WTC11 (cell line): ENCODE results near the gene LOXL1. TPM values are rescaled to one million over a fixed set of nuclear protein-coding genes. Genes with fewer than 3 reads are reported as not detected.

Experiments
- ATAC-seq: fragments of 200-7000 bp; cut with Tn5 transposase; 2 replicates; pipeline ENCODE4 v1.10.0; 2021; ENCODE audit warnings: mild to moderate bottlenecking, moderate library complexity
- CTCF ChIA-PET: fragments of 300-600 bp; sonication (Branson Sonifier 250); formaldehyde crosslinking; loops from one replicate; lab custom pipeline; 2021; ENCODE audit warnings: antibody characterized with exemption; lab: Charles Lee
- POLR2A ChIA-PET: fragments of 350-600 bp; sonication (Branson Sonifier 250); formaldehyde crosslinking; loops from one replicate; lab custom pipeline; 2021; ENCODE audit warnings: antibody characterized with exemption; lab: Charles Lee
- DNase-seq: peaks from one replicate; pipeline ENCODE4 v3.0.0; 2021; ENCODE audit warnings: low spot score
- H3K27ac Mint-ChIP-seq: 2 replicates; pipeline ENCODE4 v1.8.0; 2021; ENCODE audit warnings: mixed read lengths
- H3K27me3 Mint-ChIP-seq: 2 replicates; pipeline ENCODE4 v1.8.0; 2021; ENCODE audit warnings: low read depth, mild to moderate bottlenecking, moderate library complexity, mixed read lengths
- H3K36me3 Mint-ChIP-seq: 2 replicates; pipeline ENCODE4 v1.8.0; 2021; ENCODE audit warnings: mixed read lengths
- H3K4me1 Mint-ChIP-seq: 2 replicates; pipeline ENCODE4 v1.8.0; 2022; ENCODE audit warnings: mixed read lengths
- H3K4me3 Mint-ChIP-seq: 2 replicates; pipeline ENCODE4 v1.8.0; 2021; ENCODE audit warnings: mild to moderate bottlenecking, moderate library complexity, mixed read lengths
- H3K9me3 Mint-ChIP-seq: 2 replicates; pipeline ENCODE4 v1.8.0; 2021; ENCODE audit warnings: mixed read lengths
- ARID4B ChIP-seq: sonication (generic); formaldehyde crosslinking; IDR thresholded peaks from 2 replicates; pipeline ENCODE4 v1.8.0; 2023; ENCODE audit warnings: missing genetic modification reagents, mild to moderate bottlenecking, borderline replicate concordance
- ETV6 ChIP-seq: sonication (generic); formaldehyde crosslinking; IDR thresholded peaks from 2 replicates; pipeline ENCODE4 v1.8.1; 2022; ENCODE audit warnings: mild to moderate bottlenecking, missing genetic modification reagents
- FOXK1 ChIP-seq: sonication (generic); formaldehyde crosslinking; IDR thresholded peaks from 2 replicates; pipeline ENCODE4 v1.8.0; 2022; ENCODE audit warnings: mild to moderate bottlenecking, moderate library complexity, missing genetic modification reagents
- HMGA2 ChIP-seq: fragments of 250-450 bp; sonication (Bioruptor Pico); IDR thresholded peaks from 2 replicates; pipeline ENCODE4 v1.4.0; 2021; ENCODE audit warnings: mild to moderate bottlenecking, moderate library complexity
- JAZF1 ChIP-seq: fragments of 250-450 bp; sonication (Bioruptor Pico); IDR thresholded peaks from 2 replicates; pipeline ENCODE4 v1.9.0; 2021; ENCODE audit warnings: moderate library complexity, mild to moderate bottlenecking, inconsistent platforms
- MAX ChIP-seq: sonication (generic); formaldehyde crosslinking; IDR thresholded peaks from 2 replicates; pipeline ENCODE4 v1.8.0; 2022; ENCODE audit warnings: mild to moderate bottlenecking, missing genetic modification reagents
- RELA ChIP-seq: sonication (generic); formaldehyde crosslinking; IDR thresholded peaks from 2 replicates; pipeline ENCODE4 v1.8.1; 2022; ENCODE audit warnings: missing genetic modification reagents, mild to moderate bottlenecking, borderline replicate concordance
- SMAD4 ChIP-seq: sonication (generic); formaldehyde crosslinking; IDR thresholded peaks from 2 replicates; pipeline ENCODE4 v1.8.0; 2022; ENCODE audit warnings: mild to moderate bottlenecking, missing genetic modification reagents
- SOX15 ChIP-seq: fragments of 250-450 bp; sonication (Bioruptor Pico); IDR thresholded peaks from 2 replicates; pipeline ENCODE4 v1.9.0; 2021; ENCODE audit warnings: mild to moderate bottlenecking
- TEAD4 ChIP-seq: sonication (generic); formaldehyde crosslinking; IDR thresholded peaks from 2 replicates; pipeline ENCODE4 v1.8.0; 2022; ENCODE audit warnings: mild to moderate bottlenecking, missing genetic modification reagents
- ZNF138 ChIP-seq: sonication (generic); formaldehyde crosslinking; conservative IDR thresholded peaks from 2 replicates; pipeline ENCODE4 v1.8.1; 2022; ENCODE audit warnings: mild to moderate bottlenecking, moderate library complexity, missing genetic modification reagents
- ZNF263 ChIP-seq: sonication (generic); formaldehyde crosslinking; IDR thresholded peaks from 2 replicates; pipeline ENCODE4 v1.8.1; 2022; ENCODE audit warnings: low read depth, mild to moderate bottlenecking, moderate library complexity, missing genetic modification reagents
- ZNF425 ChIP-seq: fragments of 250-450 bp; sonication (Bioruptor Pico); conservative IDR thresholded peaks from 2 replicates; pipeline ENCODE4 v1.9.0; 2021; ENCODE audit warnings: mild to moderate bottlenecking
- ZSCAN18 ChIP-seq: fragments of 250-450 bp; sonication (Bioruptor Pico); IDR thresholded peaks from 2 replicates; pipeline ENCODE4 v2.1.2; 2022; ENCODE audit warnings: mild to moderate bottlenecking, moderate library complexity
- total RNA-seq: library from RNA; stranded (reverse); gene quantifications from 3 replicates; pipeline ENCODE4 v1.2.3, GENCODE V29; 2021
- TF ChIP-seq, protein P1 (sequence below): sonication (generic); formaldehyde crosslinking; IDR thresholded peaks from 2 replicates; pipeline ENCODE4 v1.8.0; 2023; ENCODE audit warnings: mild to moderate bottlenecking, missing genetic modification reagents
- TF ChIP-seq, protein P2 (sequence below): sonication (generic); formaldehyde crosslinking; conservative IDR thresholded peaks from 2 replicates; pipeline ENCODE4 v1.8.1; 2022; ENCODE audit warnings: mild to moderate bottlenecking, missing genetic modification reagents
- TF ChIP-seq, protein P3 (sequence below): fragments of 200-600 bp; IDR thresholded peaks from 2 replicates; pipeline ENCODE4 v1.8.0; 2022; ENCODE audit warnings: antibody characterized with exemption
- TF ChIP-seq, protein P4 (sequence below): sonication (generic); formaldehyde crosslinking; IDR thresholded peaks from 2 replicates; pipeline ENCODE4 v1.8.1; 2022; ENCODE audit warnings: mild to moderate bottlenecking, missing genetic modification reagents, moderate library complexity, borderline replicate concordance

The LOXL1 gene
- total RNA-seq, 1 experiment from 2014 or later, result 10.6 TPM

- ChIA-PET POLR2A (interaction anchor here (0.6 kb wide), 1 partner anchor 13 kb away, joined by 3 read pairs; no protein-coding TSS in a partner anchor), CTCF (interaction anchor here (1.1 to 2.7 kb wide), 3 partner anchors 11 to 12 kb away, joined by 4 to 13 read pairs (median 6); no protein-coding TSS in a partner anchor)
- Mint-ChIP-seq H3K36me3 (no peaks in the 10 kb centered on the region), H3K9me3 (no peaks in the 10 kb centered on the region), H3K4me3 (no peak overlapping the region), H3K4me1 (peaks cover 10% of the 10 kb centered on the region), H3K27ac (no peak overlapping the region), H3K27me3 (no peaks in the 10 kb centered on the region)
- ATAC-seq (no peak), DNase-seq (no peak)
- TF ChIP-seq ZNF425, result no peak
- TF ChIP-seq ETV6 (CRISPR knock-in tag), result no peak
- TF ChIP-seq RELA (CRISPR knock-in tag), result no peak
- TF ChIP-seq, protein P1, sequence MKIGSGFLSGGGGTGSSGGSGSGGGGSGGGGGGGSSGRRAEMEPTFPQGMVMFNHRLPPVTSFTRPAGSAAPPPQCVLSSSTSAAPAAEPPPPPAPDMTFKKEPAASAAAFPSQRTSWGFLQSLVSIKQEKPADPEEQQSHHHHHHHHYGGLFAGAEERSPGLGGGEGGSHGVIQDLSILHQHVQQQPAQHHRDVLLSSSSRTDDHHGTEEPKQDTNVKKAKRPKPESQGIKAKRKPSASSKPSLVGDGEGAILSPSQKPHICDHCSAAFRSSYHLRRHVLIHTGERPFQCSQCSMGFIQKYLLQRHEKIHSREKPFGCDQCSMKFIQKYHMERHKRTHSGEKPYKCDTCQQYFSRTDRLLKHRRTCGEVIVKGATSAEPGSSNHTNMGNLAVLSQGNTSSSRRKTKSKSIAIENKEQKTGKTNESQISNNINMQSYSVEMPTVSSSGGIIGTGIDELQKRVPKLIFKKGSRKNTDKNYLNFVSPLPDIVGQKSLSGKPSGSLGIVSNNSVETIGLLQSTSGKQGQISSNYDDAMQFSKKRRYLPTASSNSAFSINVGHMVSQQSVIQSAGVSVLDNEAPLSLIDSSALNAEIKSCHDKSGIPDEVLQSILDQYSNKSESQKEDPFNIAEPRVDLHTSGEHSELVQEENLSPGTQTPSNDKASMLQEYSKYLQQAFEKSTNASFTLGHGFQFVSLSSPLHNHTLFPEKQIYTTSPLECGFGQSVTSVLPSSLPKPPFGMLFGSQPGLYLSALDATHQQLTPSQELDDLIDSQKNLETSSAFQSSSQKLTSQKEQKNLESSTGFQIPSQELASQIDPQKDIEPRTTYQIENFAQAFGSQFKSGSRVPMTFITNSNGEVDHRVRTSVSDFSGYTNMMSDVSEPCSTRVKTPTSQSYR (CRISPR knock-in tag), result no peak
- TF ChIP-seq ARID4B (CRISPR knock-in tag), result no peak
- no peak for TF ChIP-seq SOX15
- TF ChIP-seq ZSCAN18 (CRISPR knock-in tag), result no peak
- TF ChIP-seq, protein P2, sequence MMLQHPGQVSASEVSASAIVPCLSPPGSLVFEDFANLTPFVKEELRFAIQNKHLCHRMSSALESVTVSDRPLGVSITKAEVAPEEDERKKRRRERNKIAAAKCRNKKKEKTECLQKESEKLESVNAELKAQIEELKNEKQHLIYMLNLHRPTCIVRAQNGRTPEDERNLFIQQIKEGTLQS, result no peak
- TF ChIP-seq, protein P3, sequence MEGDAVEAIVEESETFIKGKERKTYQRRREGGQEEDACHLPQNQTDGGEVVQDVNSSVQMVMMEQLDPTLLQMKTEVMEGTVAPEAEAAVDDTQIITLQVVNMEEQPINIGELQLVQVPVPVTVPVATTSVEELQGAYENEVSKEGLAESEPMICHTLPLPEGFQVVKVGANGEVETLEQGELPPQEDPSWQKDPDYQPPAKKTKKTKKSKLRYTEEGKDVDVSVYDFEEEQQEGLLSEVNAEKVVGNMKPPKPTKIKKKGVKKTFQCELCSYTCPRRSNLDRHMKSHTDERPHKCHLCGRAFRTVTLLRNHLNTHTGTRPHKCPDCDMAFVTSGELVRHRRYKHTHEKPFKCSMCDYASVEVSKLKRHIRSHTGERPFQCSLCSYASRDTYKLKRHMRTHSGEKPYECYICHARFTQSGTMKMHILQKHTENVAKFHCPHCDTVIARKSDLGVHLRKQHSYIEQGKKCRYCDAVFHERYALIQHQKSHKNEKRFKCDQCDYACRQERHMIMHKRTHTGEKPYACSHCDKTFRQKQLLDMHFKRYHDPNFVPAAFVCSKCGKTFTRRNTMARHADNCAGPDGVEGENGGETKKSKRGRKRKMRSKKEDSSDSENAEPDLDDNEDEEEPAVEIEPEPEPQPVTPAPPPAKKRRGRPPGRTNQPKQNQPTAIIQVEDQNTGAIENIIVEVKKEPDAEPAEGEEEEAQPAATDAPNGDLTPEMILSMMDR, result no peak
- no peak for TF ChIP-seq ZNF138 (CRISPR knock-in tag)
- no peak for TF ChIP-seq FOXK1 (CRISPR knock-in tag)
- no peak for TF ChIP-seq ZNF263 (CRISPR knock-in tag)
- TF ChIP-seq, protein P4, sequence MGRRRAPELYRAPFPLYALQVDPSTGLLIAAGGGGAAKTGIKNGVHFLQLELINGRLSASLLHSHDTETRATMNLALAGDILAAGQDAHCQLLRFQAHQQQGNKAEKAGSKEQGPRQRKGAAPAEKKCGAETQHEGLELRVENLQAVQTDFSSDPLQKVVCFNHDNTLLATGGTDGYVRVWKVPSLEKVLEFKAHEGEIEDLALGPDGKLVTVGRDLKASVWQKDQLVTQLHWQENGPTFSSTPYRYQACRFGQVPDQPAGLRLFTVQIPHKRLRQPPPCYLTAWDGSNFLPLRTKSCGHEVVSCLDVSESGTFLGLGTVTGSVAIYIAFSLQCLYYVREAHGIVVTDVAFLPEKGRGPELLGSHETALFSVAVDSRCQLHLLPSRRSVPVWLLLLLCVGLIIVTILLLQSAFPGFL (CRISPR knock-in tag), result no peak
- TF ChIP-seq MAX (CRISPR knock-in tag), result no peak
- TF ChIP-seq SMAD4 (CRISPR knock-in tag), result no peak
- no peak for TF ChIP-seq TEAD4 (CRISPR knock-in tag)
- no peak for TF ChIP-seq HMGA2 (CRISPR knock-in tag)
- TF ChIP-seq JAZF1, result no peak
Observed at GRCh38 chr15:73940061-73940981, 14.1 kb downstream of the LOXL1 start.
